Measurements from ENCODE around the gene ZNF655.

ZNF655 gene

GRCh38 chr7:99551334-99551733, 7.1 kb upstream of the ZNF655 start:
- peak overlapping the region; percentile 94 for H3K4me3 ChIP-seq (ENCODE audit: low read length)
- H3K4me1 ChIP-seq (ENCODE audit: insufficient read depth, low read length), result peaks cover 10% of the 10 kb centered on the region
- H2AFZ ChIP-seq (ENCODE audit: low read depth, low read length), result peak overlapping the region; percentile 81
- H3K36me3 ChIP-seq (ENCODE audit: insufficient read depth, low read length), result peaks cover 37% of the 10 kb centered on the region
- no peaks in the 10 kb centered on the region for H3K9me3 ChIP-seq (ENCODE audit: low read length)
- H3K27me3 ChIP-seq (ENCODE audit: insufficient read depth, low read length), result no peaks in the 10 kb centered on the region

- peaks cover 34% of the 10 kb centered on the region for H3K36me3 ChIP-seq (ENCODE audit: insufficient read depth, low read length)
- no peaks in the 10 kb centered on the region for H3K9me3 ChIP-seq (ENCODE audit: low read length)
- H3K27me3 ChIP-seq (ENCODE audit: insufficient read depth, low read length), result no peaks in the 10 kb centered on the region
- peak within 1 kb of the TSS; percentile 81 for H2AFZ ChIP-seq (ENCODE audit: low read depth, low read length)
- H3K4me3 ChIP-seq (ENCODE audit: low read length), result peak within 1 kb of the TSS; percentile 94
- H3K4me1 ChIP-seq (ENCODE audit: insufficient read depth, low read length), result peaks cover 12% of the 10 kb centered on the region
These were observed 6.5 kb upstream of the ZNF655 start, which contains the start of gene FAM200A for GRCh38 chr7:99551767-99552463. Gene FAM200A (minus strand): TSS chr7:99552114. CDS start chr7:99548407, 3,707 bp downstream.

GRCh38 chr7:99553039-99553438, 5.4 kb upstream of the ZNF655 start:
- H3K4me1 ChIP-seq (ENCODE audit: insufficient read depth, low read length), result peaks cover 17% of the 10 kb centered on the region
- H3K27me3 ChIP-seq (ENCODE audit: insufficient read depth, low read length), result no peaks in the 10 kb centered on the region
- no peak overlapping the region for H3K4me3 ChIP-seq (ENCODE audit: low read length)
- H3K9me3 ChIP-seq (ENCODE audit: low read length), result no peaks in the 10 kb centered on the region
- H3K36me3 ChIP-seq (ENCODE audit: insufficient read depth, low read length), result peaks cover 27% of the 10 kb centered on the region
- no peak overlapping the region for H2AFZ ChIP-seq (ENCODE audit: low read depth, low read length)

GRCh38 chr7:99554939-99555338, 3.5 kb upstream of the ZNF655 start:
- Histone ChIP-seq H3K4me3 (ENCODE audit: low read length) (no peak overlapping the region), H3K36me3 (ENCODE audit: insufficient read depth, low read length) (peaks cover 18% of the 10 kb centered on the region), H3K4me1 (ENCODE audit: insufficient read depth, low read length) (peaks cover 24% of the 10 kb centered on the region), H3K27me3 (ENCODE audit: insufficient read depth, low read length) (no peaks in the 10 kb centered on the region), H3K9me3 (ENCODE audit: low read length) (no peaks in the 10 kb centered on the region), H2AFZ (ENCODE audit: low read depth, low read length) (no peak overlapping the region)

- H2AFZ ChIP-seq (ENCODE audit: low read depth, low read length), result no peak overlapping the region
- H3K9me3 ChIP-seq (ENCODE audit: low read length), result no peaks in the 10 kb centered on the region
- no peaks in the 10 kb centered on the region for H3K27me3 ChIP-seq (ENCODE audit: insufficient read depth, low read length)
- H3K4me1 ChIP-seq (ENCODE audit: insufficient read depth, low read length), result peaks cover 19% of the 10 kb centered on the region
- peaks cover 40% of the 10 kb centered on the region for H3K36me3 ChIP-seq (ENCODE audit: insufficient read depth, low read length)
- H3K4me3 ChIP-seq (ENCODE audit: low read length), result peak overlapping the region; percentile 87
These were observed 1.2 kb upstream of the ZNF655 start for GRCh38 chr7:99557196-99557607.

- Histone ChIP-seq H3K9me3 (ENCODE audit: low read length) (no peaks in the 10 kb centered on the region), H3K36me3 (ENCODE audit: insufficient read depth, low read length) (peaks cover 47% of the 10 kb centered on the region), H3K4me3 (ENCODE audit: low read length) (peak overlapping the region; percentile 87), H3K4me1 (ENCODE audit: insufficient read depth, low read length) (peaks cover 14% of the 10 kb centered on the region), H2AFZ (ENCODE audit: low read depth, low read length) (peak overlapping the region; percentile 63), H3K27me3 (ENCODE audit: insufficient read depth, low read length) (no peaks in the 10 kb centered on the region)
These were observed 519 bp upstream of the ZNF655 start for GRCh38 chr7:99557940-99558305.

GRCh38 chr7:99559175-99559915, 903 bp downstream of the ZNF655 start:
- H2AFZ ChIP-seq (ENCODE audit: low read depth, low read length), result peak overlapping the region; percentile 63
- H3K4me3 ChIP-seq (ENCODE audit: low read length), result peak overlapping the region; percentile 87
- H3K4me1 ChIP-seq (ENCODE audit: insufficient read depth, low read length), result peaks cover 14% of the 10 kb centered on the region
- no peaks in the 10 kb centered on the region for H3K27me3 ChIP-seq (ENCODE audit: insufficient read depth, low read length)
- no peaks in the 10 kb centered on the region for H3K9me3 ChIP-seq (ENCODE audit: low read length)
- peaks cover 59% of the 10 kb centered on the region for H3K36me3 ChIP-seq (ENCODE audit: insufficient read depth, low read length)

- Histone ChIP-seq H3K27me3 (ENCODE audit: insufficient read depth, low read length) (no peaks in the 10 kb centered on the region), H3K9me3 (ENCODE audit: low read length) (no peaks in the 10 kb centered on the region), H2AFZ (ENCODE audit: low read depth, low read length) (no peak overlapping the region), H3K4me3 (ENCODE audit: low read length) (no peak overlapping the region), H3K4me1 (ENCODE audit: insufficient read depth, low read length) (peaks cover 14% of the 10 kb centered on the region), H3K36me3 (ENCODE audit: insufficient read depth, low read length) (peaks cover 65% of the 10 kb centered on the region)
These were observed 2.6 kb downstream of the ZNF655 start for GRCh38 chr7:99560834-99561736.

GRCh38 chr7:99561737-99562051, 3.3 kb downstream of the ZNF655 start:
- Histone ChIP-seq H3K9me3 (ENCODE audit: low read length) (no peaks in the 10 kb centered on the region), H3K27me3 (ENCODE audit: insufficient read depth, low read length) (no peaks in the 10 kb centered on the region), H3K4me3 (ENCODE audit: low read length) (no peak overlapping the region), H3K36me3 (ENCODE audit: insufficient read depth, low read length) (peaks cover 61% of the 10 kb centered on the region), H2AFZ (ENCODE audit: low read depth, low read length) (no peak overlapping the region), H3K4me1 (ENCODE audit: insufficient read depth, low read length) (peaks cover 14% of the 10 kb centered on the region)

- no peaks in the 10 kb centered on the region for H3K9me3 ChIP-seq (ENCODE audit: low read length)
- H3K36me3 ChIP-seq (ENCODE audit: insufficient read depth, low read length), result peaks cover 57% of the 10 kb centered on the region
- no peak overlapping the region for H2AFZ ChIP-seq (ENCODE audit: low read depth, low read length)
- no peaks in the 10 kb centered on the region for H3K27me3 ChIP-seq (ENCODE audit: insufficient read depth, low read length)
- H3K4me1 ChIP-seq (ENCODE audit: insufficient read depth, low read length), result peaks cover 10% of the 10 kb centered on the region
- H3K4me3 ChIP-seq (ENCODE audit: low read length), result no peak overlapping the region
These were observed 3.8 kb downstream of the ZNF655 start for GRCh38 chr7:99562114-99562784.

- no peaks in the 10 kb centered on the region for H3K27me3 ChIP-seq (ENCODE audit: insufficient read depth, low read length)
- H3K9me3 ChIP-seq (ENCODE audit: low read length), result no peaks in the 10 kb centered on the region
- no peak overlapping the region for H3K4me3 ChIP-seq (ENCODE audit: low read length)
- H2AFZ ChIP-seq (ENCODE audit: low read depth, low read length), result no peak overlapping the region
- H3K36me3 ChIP-seq (ENCODE audit: insufficient read depth, low read length), result peaks cover 59% of the 10 kb centered on the region
- H3K4me1 ChIP-seq (ENCODE audit: insufficient read depth, low read length), result peaks cover 7% of the 10 kb centered on the region
These were observed 4.4 kb downstream of the ZNF655 start for GRCh38 chr7:99562832-99563231.

GRCh38 chr7:99563650-99564049, 5.2 kb downstream of the ZNF655 start:
- Histone ChIP-seq H3K4me3 (ENCODE audit: low read length) (no peak overlapping the region), H2AFZ (ENCODE audit: low read depth, low read length) (no peak overlapping the region), H3K9me3 (ENCODE audit: low read length) (peaks cover 1% of the 10 kb centered on the region), H3K27me3 (ENCODE audit: insufficient read depth, low read length) (no peaks in the 10 kb centered on the region), H3K36me3 (ENCODE audit: insufficient read depth, low read length) (peaks cover 62% of the 10 kb centered on the region), H3K4me1 (ENCODE audit: insufficient read depth, low read length) (peaks cover 7% of the 10 kb centered on the region)
